ENCODE results near the gene CDKL1.

DNA sequence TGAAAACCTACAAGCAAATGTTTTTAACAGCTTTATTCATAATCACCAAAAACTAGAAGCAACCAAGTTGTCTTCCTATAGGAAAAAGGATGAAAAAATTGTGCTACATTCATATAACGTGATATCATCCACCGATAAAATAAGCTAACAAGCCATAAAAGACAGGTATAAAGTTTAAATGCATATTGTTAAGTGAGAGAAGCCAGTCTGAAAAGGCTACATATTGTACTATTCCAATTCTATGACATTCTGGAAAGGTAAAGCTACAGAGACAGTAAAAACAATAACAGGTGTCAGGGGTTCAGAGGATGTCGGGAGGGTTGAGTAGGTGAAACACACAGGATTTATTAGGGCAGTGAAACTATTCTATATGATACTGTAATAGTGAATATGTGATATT lies 22.7 kb downstream of the CDKL1 start:
- TF ChIP-seq SP1 (CRISPR knock-in tag; conservative IDR thresholded peaks at IDR 0.05) (no peak), IRF2 (CRISPR knock-in tag; IDR thresholded peaks at IDR 0.05; ENCODE audit: borderline replicate concordance, low read depth) (no peak)
- TF ChIP-seq, protein P1, sequence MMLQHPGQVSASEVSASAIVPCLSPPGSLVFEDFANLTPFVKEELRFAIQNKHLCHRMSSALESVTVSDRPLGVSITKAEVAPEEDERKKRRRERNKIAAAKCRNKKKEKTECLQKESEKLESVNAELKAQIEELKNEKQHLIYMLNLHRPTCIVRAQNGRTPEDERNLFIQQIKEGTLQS (CRISPR knock-in tag; conservative IDR thresholded peaks at IDR 0.05) = no peak
- TF ChIP-seq, protein P2, sequence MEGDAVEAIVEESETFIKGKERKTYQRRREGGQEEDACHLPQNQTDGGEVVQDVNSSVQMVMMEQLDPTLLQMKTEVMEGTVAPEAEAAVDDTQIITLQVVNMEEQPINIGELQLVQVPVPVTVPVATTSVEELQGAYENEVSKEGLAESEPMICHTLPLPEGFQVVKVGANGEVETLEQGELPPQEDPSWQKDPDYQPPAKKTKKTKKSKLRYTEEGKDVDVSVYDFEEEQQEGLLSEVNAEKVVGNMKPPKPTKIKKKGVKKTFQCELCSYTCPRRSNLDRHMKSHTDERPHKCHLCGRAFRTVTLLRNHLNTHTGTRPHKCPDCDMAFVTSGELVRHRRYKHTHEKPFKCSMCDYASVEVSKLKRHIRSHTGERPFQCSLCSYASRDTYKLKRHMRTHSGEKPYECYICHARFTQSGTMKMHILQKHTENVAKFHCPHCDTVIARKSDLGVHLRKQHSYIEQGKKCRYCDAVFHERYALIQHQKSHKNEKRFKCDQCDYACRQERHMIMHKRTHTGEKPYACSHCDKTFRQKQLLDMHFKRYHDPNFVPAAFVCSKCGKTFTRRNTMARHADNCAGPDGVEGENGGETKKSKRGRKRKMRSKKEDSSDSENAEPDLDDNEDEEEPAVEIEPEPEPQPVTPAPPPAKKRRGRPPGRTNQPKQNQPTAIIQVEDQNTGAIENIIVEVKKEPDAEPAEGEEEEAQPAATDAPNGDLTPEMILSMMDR (IDR thresholded peaks at IDR 0.05) = no peak

Data from WTC11 (cell line).